GM19025 (cell line): ENCODE measurements around the gene SLC13A4.

ENCODE experiments used
- ATAC-seq: cut with Tn5 transposase; IDR thresholded peaks from one replicate; pipeline ENCODE4 v1.9.1; 2021; ENCODE audit warnings: mild to moderate bottlenecking, low read depth, moderate library complexity; ENCODE audit not compliant: unreplicated experiment

Gene SLC13A4

GRCh38 chr7:135721198-135721820 is 6.7 kb downstream of the SLC13A4 start:
- no peak for ATAC-seq

- ATAC-seq = no peak
Observed at GRCh38 chr7:135719688-135720087, 8.3 kb downstream of the SLC13A4 start.

- ATAC-seq = no peak
Observed at GRCh38 chr7:135718794-135719437, 9.1 kb downstream of the SLC13A4 start.

GRCh38 chr7:135718219-135718618 is 9.8 kb downstream of the SLC13A4 start:
- ATAC-seq = no peak

GRCh38 chr7:135717693-135718092 is 10.3 kb downstream of the SLC13A4 start:
- ATAC-seq = no peak

- ATAC-seq = no peak
Observed at GRCh38 chr7:135716677-135717238, 11.2 kb downstream of the SLC13A4 start.

GRCh38 chr7:135715673-135716072 is 12.3 kb downstream of the SLC13A4 start:
- no peak for ATAC-seq

- no peak for ATAC-seq
Observed at GRCh38 chr7:135715055-135715522, 12.9 kb downstream of the SLC13A4 start.

GRCh38 chr7:135714534-135715009 is 13.4 kb downstream of the SLC13A4 start:
- ATAC-seq = no peak

- no peak for ATAC-seq
Observed at GRCh38 chr7:135713836-135714470, 14.0 kb downstream of the SLC13A4 start.

GRCh38 chr7:135712796-135713195 is 15.2 kb downstream of the SLC13A4 start:
- ATAC-seq = no peak

- no peak for ATAC-seq
Observed at GRCh38 chr7:135712182-135712782, 15.7 kb downstream of the SLC13A4 start.

- no peak for ATAC-seq
Observed at GRCh38 chr7:135711139-135711469, 16.9 kb downstream of the SLC13A4 start.

- no peak for ATAC-seq
Observed at GRCh38 chr7:135710417-135711138, 17.4 kb downstream of the SLC13A4 start.

- ATAC-seq = no peak
Observed at GRCh38 chr7:135709508-135709907, 18.5 kb downstream of the SLC13A4 start.

GRCh38 chr7:135708041-135708440 is 19.9 kb downstream of the SLC13A4 start:
- ATAC-seq = no peak

- ATAC-seq = no peak
Observed at GRCh38 chr7:135707570-135707966, 20.4 kb downstream of the SLC13A4 start.

- ATAC-seq = no peak
Observed at GRCh38 chr7:135706858-135707569, 21.0 kb downstream of the SLC13A4 start.

- ATAC-seq = no peak
Observed at GRCh38 chr7:135706038-135706742, 21.8 kb downstream of the SLC13A4 start.
